Panc1 (cell line): ENCODE results near the gene TNFAIP2. TPM values are rescaled to one million over a fixed set of nuclear protein-coding genes. Genes with fewer than 3 reads are reported as not detected.

Experiments used
- ATAC-seq: fragments of 200-7000 bp; cut with Tn5 transposase; 2 replicates; pipeline ENCODE4 v1.9.1; 2020; ENCODE audit warnings: mild to moderate bottlenecking, moderate library complexity
- BruUV-seq: library from RNA; stranded (reverse); fragments of 400-500 nt; replicated peaks from 2 replicates; lab custom pipeline; 2021; lab: Mats Ljungman, UMichigan
- CTCF ChIA-PET: fragments of 300-600 bp; sonication (Branson Sonifier 250); formaldehyde crosslinking; loops from one replicate; lab custom pipeline; 2022; ENCODE audit warnings: antibody characterized with exemption; lab: Charles Lee
- POLR2A ChIA-PET: fragments of 300-600 bp; sonication (Branson Sonifier 250); formaldehyde crosslinking; loops from one replicate; lab custom pipeline; 2022; ENCODE audit warnings: antibody characterized with exemption; lab: Charles Lee
- DNase-seq: peaks from one replicate; pipeline ENCODE4 v3.0.0-alpha.2; 2010; ENCODE audit warnings: low read depth, low spot score
- H3K27ac ChIP-seq: 2 replicates; pipeline ENCODE4 v1.5.1; 2011; ENCODE audit warnings: mild to moderate bottlenecking, low read length, inconsistent platforms
- H3K27me3 ChIP-seq: fragments of 200-500 bp; sonication (Bioruptor generic); 2 replicates; pipeline ENCODE4 v1.6.0; 2014; ENCODE audit warnings: low read length, inconsistent platforms; ENCODE audit not compliant: control insufficient read depth, insufficient read depth
- H3K36me3 ChIP-seq: fragments of 200-500 bp; sonication (Bioruptor generic); 2 replicates; pipeline ENCODE4 v1.5.1; 2014; ENCODE audit warnings: inconsistent platforms, mild to moderate bottlenecking, low read length, moderate library complexity; ENCODE audit not compliant: control insufficient read depth, insufficient read depth
- H3K4me1 ChIP-seq: 2 replicates; pipeline ENCODE4 v1.5.1; 2011; ENCODE audit warnings: inconsistent platforms, mild to moderate bottlenecking, low read length, moderate library complexity; ENCODE audit not compliant: control insufficient read depth, insufficient read depth
- H3K4me3 ChIP-seq, 2 experiments: 2 replicates each; pipeline ENCODE4 v1.5.1; 2011 to 2012; ENCODE audit warnings: low read depth in 2 of 2, low read length in 2 of 2, mild to moderate bottlenecking in 2 of 2, inconsistent platforms in 1 of 2, moderate library complexity in 1 of 2
- H3K9me3 ChIP-seq: fragments of 200-500 bp; sonication (Bioruptor generic); 2 replicates; pipeline ENCODE4 v1.5.1; 2014; ENCODE audit warnings: low read depth, mild to moderate bottlenecking, inconsistent platforms, low read length, moderate library complexity; ENCODE audit not compliant: control insufficient read depth, insufficient read depth
- POLR2AphosphoS5 ChIP-seq: IDR thresholded peaks from 2 replicates; pipeline ENCODE4 v1.6.1; 2012; ENCODE audit warnings: mild to moderate bottlenecking, low read depth, low read length, moderate library complexity
- SIN3A ChIP-seq: IDR thresholded peaks from 2 replicates; pipeline ENCODE4 v1.6.1; 2012; ENCODE audit warnings: low read depth, mild to moderate bottlenecking, low read length, moderate library complexity, borderline replicate concordance; ENCODE audit not compliant: insufficient read depth
- TCF7L2 ChIP-seq: IDR thresholded peaks from 2 replicates; pipeline ENCODE4 v1.6.1; 2011; ENCODE audit warnings: mild to moderate bottlenecking, low read depth, low read length, inconsistent platforms
- in situ Hi-C: cut with HindIII; loops from 2 replicates; pipeline ENCODE4 v1.10.0; 2016; ENCODE audit warnings: low sequenced_read_pairs, low pct_unique_long_range_greater_than_20kb
- intact Hi-C: fragments of 100-400 bp; cut with micrococcal nuclease; formaldehyde crosslinking; loops from one replicate; pipeline ENCODE4 v1.10.0; 2022; ENCODE audit not compliant: unreplicated experiment
- total RNA-seq: library from RNA; stranded (reverse); gene quantifications from one replicate; pipeline ENCODE4 v1.2.1, GENCODE V29; 2021; ENCODE audit not compliant: unreplicated experiment
- TF ChIP-seq, protein P1 (sequence below), 2 experiments: IDR thresholded peaks; 2 replicates each; pipeline ENCODE4 v1.6.1; 2011 to 2012; ENCODE audit warnings: low read depth in 2 of 2, control low read depth in 1 of 2, low read length in 1 of 2, mild to moderate bottlenecking in 1 of 2, moderate library complexity in 1 of 2; ENCODE audit not compliant: insufficient read depth in 1 of 2
- TF ChIP-seq, protein P2 (sequence below): fragments of 450-650 bp; IDR thresholded peaks from 2 replicates; pipeline ENCODE4 v1.5.1; 2017; ENCODE audit warnings: mild to moderate bottlenecking

TNFAIP2 gene
- total RNA-seq, 1 experiment from 2014 or later: 491 TPM

DNA sequence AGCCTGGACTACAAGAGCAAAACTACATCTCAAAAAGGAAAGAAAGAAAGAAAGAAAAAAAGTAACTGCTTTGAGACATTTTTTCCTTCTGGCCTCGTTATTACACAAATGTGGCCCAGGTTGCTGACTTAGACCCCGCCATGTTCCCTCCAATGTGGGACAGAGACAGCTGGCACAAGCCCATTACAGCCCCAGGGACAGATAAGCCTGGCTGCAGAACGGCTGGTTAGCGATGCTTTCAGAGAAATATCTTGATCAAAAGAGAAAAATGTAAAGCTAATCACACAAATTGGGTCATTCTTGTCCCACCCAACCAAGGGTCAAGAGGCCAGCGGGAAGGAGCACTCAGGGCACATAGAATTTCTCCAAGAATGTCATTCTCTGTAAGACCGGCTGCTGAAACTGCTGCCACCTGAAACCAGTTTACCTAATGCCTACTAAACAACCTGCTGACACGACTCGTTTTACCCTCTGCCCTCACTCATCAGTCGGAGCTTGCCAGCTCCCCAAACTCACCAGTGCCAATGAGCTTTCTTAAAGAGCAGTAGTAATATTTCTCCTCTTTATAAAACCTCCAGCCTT is 63.1 kb downstream of the TNFAIP2 start:
- TF ChIP-seq POLR2AphosphoS5 (no peak), TCF7L2 (no peak), SIN3A (no peak)
- TF ChIP-seq, protein P1, sequence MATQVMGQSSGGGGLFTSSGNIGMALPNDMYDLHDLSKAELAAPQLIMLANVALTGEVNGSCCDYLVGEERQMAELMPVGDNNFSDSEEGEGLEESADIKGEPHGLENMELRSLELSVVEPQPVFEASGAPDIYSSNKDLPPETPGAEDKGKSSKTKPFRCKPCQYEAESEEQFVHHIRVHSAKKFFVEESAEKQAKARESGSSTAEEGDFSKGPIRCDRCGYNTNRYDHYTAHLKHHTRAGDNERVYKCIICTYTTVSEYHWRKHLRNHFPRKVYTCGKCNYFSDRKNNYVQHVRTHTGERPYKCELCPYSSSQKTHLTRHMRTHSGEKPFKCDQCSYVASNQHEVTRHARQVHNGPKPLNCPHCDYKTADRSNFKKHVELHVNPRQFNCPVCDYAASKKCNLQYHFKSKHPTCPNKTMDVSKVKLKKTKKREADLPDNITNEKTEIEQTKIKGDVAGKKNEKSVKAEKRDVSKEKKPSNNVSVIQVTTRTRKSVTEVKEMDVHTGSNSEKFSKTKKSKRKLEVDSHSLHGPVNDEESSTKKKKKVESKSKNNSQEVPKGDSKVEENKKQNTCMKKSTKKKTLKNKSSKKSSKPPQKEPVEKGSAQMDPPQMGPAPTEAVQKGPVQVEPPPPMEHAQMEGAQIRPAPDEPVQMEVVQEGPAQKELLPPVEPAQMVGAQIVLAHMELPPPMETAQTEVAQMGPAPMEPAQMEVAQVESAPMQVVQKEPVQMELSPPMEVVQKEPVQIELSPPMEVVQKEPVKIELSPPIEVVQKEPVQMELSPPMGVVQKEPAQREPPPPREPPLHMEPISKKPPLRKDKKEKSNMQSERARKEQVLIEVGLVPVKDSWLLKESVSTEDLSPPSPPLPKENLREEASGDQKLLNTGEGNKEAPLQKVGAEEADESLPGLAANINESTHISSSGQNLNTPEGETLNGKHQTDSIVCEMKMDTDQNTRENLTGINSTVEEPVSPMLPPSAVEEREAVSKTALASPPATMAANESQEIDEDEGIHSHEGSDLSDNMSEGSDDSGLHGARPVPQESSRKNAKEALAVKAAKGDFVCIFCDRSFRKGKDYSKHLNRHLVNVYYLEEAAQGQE (IDR thresholded peaks at IDR 0.05; ENCODE audit: insufficient read depth in 1 of 2, low read depth in 2 of 2, low read length in 1 of 2): no peak
- TF ChIP-seq, protein P2, sequence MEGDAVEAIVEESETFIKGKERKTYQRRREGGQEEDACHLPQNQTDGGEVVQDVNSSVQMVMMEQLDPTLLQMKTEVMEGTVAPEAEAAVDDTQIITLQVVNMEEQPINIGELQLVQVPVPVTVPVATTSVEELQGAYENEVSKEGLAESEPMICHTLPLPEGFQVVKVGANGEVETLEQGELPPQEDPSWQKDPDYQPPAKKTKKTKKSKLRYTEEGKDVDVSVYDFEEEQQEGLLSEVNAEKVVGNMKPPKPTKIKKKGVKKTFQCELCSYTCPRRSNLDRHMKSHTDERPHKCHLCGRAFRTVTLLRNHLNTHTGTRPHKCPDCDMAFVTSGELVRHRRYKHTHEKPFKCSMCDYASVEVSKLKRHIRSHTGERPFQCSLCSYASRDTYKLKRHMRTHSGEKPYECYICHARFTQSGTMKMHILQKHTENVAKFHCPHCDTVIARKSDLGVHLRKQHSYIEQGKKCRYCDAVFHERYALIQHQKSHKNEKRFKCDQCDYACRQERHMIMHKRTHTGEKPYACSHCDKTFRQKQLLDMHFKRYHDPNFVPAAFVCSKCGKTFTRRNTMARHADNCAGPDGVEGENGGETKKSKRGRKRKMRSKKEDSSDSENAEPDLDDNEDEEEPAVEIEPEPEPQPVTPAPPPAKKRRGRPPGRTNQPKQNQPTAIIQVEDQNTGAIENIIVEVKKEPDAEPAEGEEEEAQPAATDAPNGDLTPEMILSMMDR: no peak
- Histone ChIP-seq H3K27me3 (no peaks in the 10 kb centered on the region), H3K9me3 (no peaks in the 10 kb centered on the region), H3K4me3 (no peak overlapping the region), H3K36me3 (no peaks in the 10 kb centered on the region), H3K4me1 (peaks cover 10% of the 10 kb centered on the region), H3K27ac (no peak overlapping the region)
- intact Hi-C loops: loop anchor here (10.0 kb wide), 1 partner anchor 112 kb away; no protein-coding TSS in a partner anchor
- BruUV-seq: no TSS peak
- ChIA-PET POLR2A (no interaction called here), CTCF (interaction anchor here (0.6 to 1.3 kb wide), 4 partner anchors 11 to 82 kb away, joined by 3 to 9 read pairs (median 6); no protein-coding TSS in a partner anchor)
- no peak for DNase-seq
- in situ Hi-C loops: no loop called here
- ATAC-seq: no peak

Other genes with a start within 250 kb of the TNFAIP2 start
- 0.44 TPM for gene AMN, start 200.8 kb upstream of the TNFAIP2 start, total RNA-seq
- gene CDC42BPB, start 65.9 kb upstream of the TNFAIP2 start, total RNA-seq: 84.4 TPM
- not detected for gene LBHD2, start 39.3 kb upstream of the TNFAIP2 start, total RNA-seq
- 2.6 TPM for gene EXOC3L4, start 28.7 kb upstream of the TNFAIP2 start, total RNA-seq
- gene EIF5, start 210.8 kb downstream of the TNFAIP2 start, total RNA-seq: 238 TPM